Testis (tissue), 5 donors: ENCODE measurements around the gene ATL1. TPM values are rescaled to one million over a fixed set of nuclear protein-coding genes. Genes with fewer than 3 reads are reported as not detected.

Experiments used
- DNase-seq: peaks from one replicate; pipeline ENCODE4 v3.0.0-alpha.2; 2019
- H3K27ac ChIP-seq, 2 donors: fragments of 200-600 bp; sonication (generic); one replicate each; pipeline ENCODE4 v1.5.1; 2019
- H3K27me3 ChIP-seq: fragments of 200-600 bp; sonication (generic); one replicate; pipeline ENCODE4 v1.5.1; 2019
- H3K36me3 ChIP-seq: fragments of 200-600 bp; sonication (generic); one replicate; pipeline ENCODE4 v1.5.1; 2017; ENCODE audit warnings: low read depth; ENCODE audit errors: missing control alignments
- H3K4me1 ChIP-seq: fragments of 200-600 bp; sonication (generic); one replicate; pipeline ENCODE4 v1.5.1; 2019
- H3K4me3 ChIP-seq, 2 donors: fragments of 200-600 bp; sonication (generic); one replicate each; pipeline ENCODE4 v1.5.1; 2017 to 2019
- H3K9me3 ChIP-seq: fragments of 200-600 bp; sonication (generic); one replicate; pipeline ENCODE4 v1.5.1; 2017
- POLR2A ChIP-seq: fragments of 450-650 bp; IDR thresholded peaks from one replicate; pipeline ENCODE4 v1.6.1; 2017; ENCODE audit warnings: antibody characterized with exemption, mild to moderate bottlenecking, moderate library complexity
- WGBS, 2 donors: methylation state at CpG; one replicate each; pipeline ENCODE4 v1.1.5; 2018; 5-methylcytosine and 5-hydroxymethylcytosine counted together
- intact Hi-C: fragments of 100-400 bp; cut with DNase I; formaldehyde crosslinking; loops from one replicate; pipeline ENCODE4 v1.15.1; 2023; ENCODE audit warnings: low total_unique reads
- long read RNA-seq, 2 donors: transcript quantifications; one replicate each; lab custom pipeline, GENCODE V29; 2026
- polyA plus RNA-seq: library from polyadenylated mRNA; stranded (reverse); fragments of 350-450 nt; fragmentation: Illumina TruSeq; extraction: RNeasy Lipid Tissue Mini Kit (QIAGEN cat#74804); gene quantifications from one replicate; pipeline ENCODE4 v1.2.3, GENCODE V29; 2014; ENCODE audit warnings: low read depth, low replicate concordance; ENCODE audit not compliant: insufficient read depth
- total RNA-seq, 2 donors: library from RNA; depleted of rRNA; stranded (reverse); fragments of >200 nt; gene quantifications; one replicate each; pipeline ENCODE4 v1.2.3, GENCODE V29; 2016
- TF ChIP-seq, protein P1 (sequence below), 3 experiments: fragments of 450-650 bp in 2 of 3; fragments of 200-600 bp in 1 of 3; sonication (generic) in 1 of 3; IDR thresholded peaks; one replicate each; pipeline ENCODE4 v1.5.1; 2016 to 2019; ENCODE audit warnings: antibody characterized with exemption in 3 of 3, mild to moderate bottlenecking in 2 of 3, moderate library complexity in 1 of 3

Gene ATL1
- total RNA-seq (10 to 100 TPM in 1 of 2 donors, 1 to 10 TPM in 1; 10.0 to 14.4 TPM), polyA plus RNA-seq (25.1 TPM)
- long read RNA-seq, donor 1, result 0 reads
- long read RNA-seq, donor 2, result 0 reads

DNA sequence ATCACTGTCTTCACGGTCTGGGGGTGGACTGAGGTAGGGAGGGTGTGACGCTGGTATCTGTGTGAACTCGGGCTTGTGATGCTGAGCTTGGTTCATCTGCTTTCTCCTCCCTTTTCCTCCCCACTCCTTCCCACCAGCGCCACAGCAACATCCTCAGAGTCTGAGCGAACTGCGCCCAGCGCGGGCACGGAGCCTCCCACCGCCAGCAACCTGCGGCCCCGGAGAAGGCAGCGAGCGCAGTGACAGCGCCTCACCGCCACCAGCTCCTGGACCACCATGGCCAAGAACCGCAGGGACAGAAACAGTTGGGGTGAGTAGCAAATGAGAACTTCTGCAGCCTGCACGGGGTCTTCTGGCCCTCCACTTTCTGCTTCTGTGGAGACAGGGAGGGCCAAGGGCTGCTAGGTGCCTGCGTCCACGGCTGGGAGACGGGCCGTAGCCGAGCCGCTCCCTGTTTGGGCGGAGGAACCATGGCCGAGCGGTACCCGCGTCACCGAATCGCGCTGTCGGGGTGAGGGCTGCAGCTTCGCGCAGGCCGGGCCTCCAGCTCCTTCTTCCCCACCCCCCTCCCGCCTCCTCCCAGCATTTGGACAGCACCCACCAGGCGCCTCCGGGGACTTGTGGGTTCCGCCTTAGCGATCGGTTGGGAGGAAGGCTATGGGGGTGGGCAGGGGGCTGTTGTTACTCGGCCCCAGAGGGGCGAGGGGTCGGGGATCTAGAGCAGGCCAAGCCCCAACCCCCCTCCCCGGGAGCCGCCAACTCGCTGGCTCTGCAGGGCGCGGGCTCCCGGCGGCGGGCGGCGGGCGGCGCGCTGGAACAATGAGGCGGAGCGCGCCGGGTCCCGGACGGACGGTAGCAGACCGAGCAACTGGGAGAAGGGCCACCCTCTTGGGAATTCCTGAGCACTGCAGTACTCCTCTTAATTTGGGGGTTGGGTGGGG lies at the start of gene ATL1:
Gene ATL1, plus strand, starts transcription at position 156 of the 941 bp plus-strand sequence. Its CDS starts 121 bp downstream, at position 277.
- intact Hi-C loops, result no loop called here
- no peaks in the 10 kb centered on the region for H3K27me3 ChIP-seq
- no peaks in the 10 kb centered on the region for H3K9me3 ChIP-seq
- H3K27ac ChIP-seq, result peak within 1 kb of the TSS; percentile 72 to 92
- peaks cover 4% of the 10 kb centered on the region for H3K4me1 ChIP-seq
- TF ChIP-seq, protein P1, sequence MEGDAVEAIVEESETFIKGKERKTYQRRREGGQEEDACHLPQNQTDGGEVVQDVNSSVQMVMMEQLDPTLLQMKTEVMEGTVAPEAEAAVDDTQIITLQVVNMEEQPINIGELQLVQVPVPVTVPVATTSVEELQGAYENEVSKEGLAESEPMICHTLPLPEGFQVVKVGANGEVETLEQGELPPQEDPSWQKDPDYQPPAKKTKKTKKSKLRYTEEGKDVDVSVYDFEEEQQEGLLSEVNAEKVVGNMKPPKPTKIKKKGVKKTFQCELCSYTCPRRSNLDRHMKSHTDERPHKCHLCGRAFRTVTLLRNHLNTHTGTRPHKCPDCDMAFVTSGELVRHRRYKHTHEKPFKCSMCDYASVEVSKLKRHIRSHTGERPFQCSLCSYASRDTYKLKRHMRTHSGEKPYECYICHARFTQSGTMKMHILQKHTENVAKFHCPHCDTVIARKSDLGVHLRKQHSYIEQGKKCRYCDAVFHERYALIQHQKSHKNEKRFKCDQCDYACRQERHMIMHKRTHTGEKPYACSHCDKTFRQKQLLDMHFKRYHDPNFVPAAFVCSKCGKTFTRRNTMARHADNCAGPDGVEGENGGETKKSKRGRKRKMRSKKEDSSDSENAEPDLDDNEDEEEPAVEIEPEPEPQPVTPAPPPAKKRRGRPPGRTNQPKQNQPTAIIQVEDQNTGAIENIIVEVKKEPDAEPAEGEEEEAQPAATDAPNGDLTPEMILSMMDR (IDR thresholded peaks at IDR 0.05), result no peak
- TF ChIP-seq POLR2A, result no peak
- peak within 1 kb of the TSS; percentile 67 to 73 for H3K4me3 ChIP-seq
- peak; percentile 63 for DNase-seq
- H3K36me3 ChIP-seq, result no peaks in the 10 kb centered on the region
- 0 to 1% methylated on average over 17 to 57 of the region's 66 CpGs for WGBS, 2 donors

DNA sequence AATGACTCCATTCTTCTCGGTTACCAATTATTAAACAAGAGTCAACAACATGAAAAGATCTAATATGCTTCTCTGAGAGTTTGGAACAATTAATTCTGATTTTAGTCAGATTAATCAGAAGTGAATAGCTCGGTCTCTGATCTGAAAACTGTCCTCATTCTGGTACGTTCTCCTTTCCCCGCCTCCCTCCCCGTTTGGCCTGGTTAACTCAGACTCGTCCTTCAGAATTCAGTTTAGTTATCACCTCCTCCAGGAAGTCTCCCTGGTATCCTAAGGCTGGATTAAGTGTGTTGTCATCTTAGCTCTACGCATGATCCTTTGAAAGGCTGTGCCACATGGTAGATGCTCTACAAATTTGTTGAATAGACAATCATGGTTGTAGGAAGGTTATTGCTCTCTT lies 49.8 kb upstream of the ATL1 start:
- Histone ChIP-seq H3K27me3 (no peaks in the 10 kb centered on the region), H3K27ac (no peak overlapping the region), H3K9me3 (no peaks in the 10 kb centered on the region), H3K4me1 (no peaks in the 10 kb centered on the region), H3K4me3 (no peak overlapping the region), H3K36me3 (no peaks in the 10 kb centered on the region)
- 89 to 95% methylated on average over 7 of the region's 7 CpGs for WGBS, 2 donors
- TF ChIP-seq, protein P1 (IDR thresholded peaks at IDR 0.05), result no peak
- TF ChIP-seq POLR2A, result no peak
- intact Hi-C loops, result no loop called here
- DNase-seq, result no peak

DNA sequence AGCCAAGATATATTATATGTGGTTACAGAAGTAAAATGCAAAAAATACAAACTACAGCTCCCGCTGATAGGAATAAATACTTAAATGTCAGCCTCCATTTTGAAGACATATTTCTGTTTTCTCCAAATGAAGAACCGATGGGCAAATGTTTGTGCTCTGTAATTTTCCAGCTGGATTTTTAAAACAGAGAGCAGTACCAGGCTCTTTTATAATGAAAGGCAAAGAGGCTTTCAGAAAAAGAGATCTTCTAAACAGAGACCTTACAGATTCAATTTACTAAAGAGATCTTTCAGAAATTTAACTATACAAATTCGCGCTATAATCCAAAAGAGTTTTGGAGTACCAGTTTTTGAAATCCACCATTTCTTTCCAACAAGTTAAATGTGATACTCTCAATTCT lies 47.5 kb upstream of the ATL1 start:
- 95 to 96% methylated on average over 4 of the region's 4 CpGs for WGBS, 2 donors
- H3K36me3 ChIP-seq, result no peaks in the 10 kb centered on the region
- intact Hi-C loops, result no loop called here
- H3K27ac ChIP-seq, result no peak overlapping the region
- no peaks in the 10 kb centered on the region for H3K9me3 ChIP-seq
- no peaks in the 10 kb centered on the region for H3K27me3 ChIP-seq
- no peaks in the 10 kb centered on the region for H3K4me1 ChIP-seq
- no peak for TF ChIP-seq POLR2A
- TF ChIP-seq, protein P1 (IDR thresholded peaks at IDR 0.05), result no peak
- H3K4me3 ChIP-seq, result no peak overlapping the region
- DNase-seq, result no peak

DNA sequence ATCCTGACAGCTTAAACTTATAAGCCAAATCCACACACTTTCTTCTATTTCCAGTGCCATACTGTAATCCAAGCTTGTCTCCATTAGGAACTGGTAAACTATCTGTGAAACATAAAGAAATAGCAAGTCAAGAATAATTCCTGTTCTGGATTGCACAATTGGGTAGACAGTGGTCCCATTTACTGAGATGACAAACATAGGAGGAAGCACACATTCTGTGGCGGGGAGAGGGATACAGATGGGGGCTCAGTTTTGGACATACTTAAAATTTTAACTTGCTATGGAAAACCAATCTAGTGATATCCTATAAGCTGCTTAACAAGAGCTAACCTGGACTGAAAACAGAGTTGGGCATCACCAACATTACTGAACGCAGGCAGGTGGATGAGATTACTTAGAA lies 43.9 kb upstream of the ATL1 start:
- no peak for DNase-seq
- no peak overlapping the region for H3K4me3 ChIP-seq
- no peak for TF ChIP-seq POLR2A
- TF ChIP-seq, protein P1 (IDR thresholded peaks at IDR 0.05), result no peak
- intact Hi-C loops, result no loop called here
- no peaks in the 10 kb centered on the region for H3K27me3 ChIP-seq
- no peaks in the 10 kb centered on the region for H3K4me1 ChIP-seq
- WGBS, 2 donors, result 95 to 98% methylated on average over 2 of the region's 2 CpGs
- no peaks in the 10 kb centered on the region for H3K36me3 ChIP-seq
- no peaks in the 10 kb centered on the region for H3K9me3 ChIP-seq
- no peak overlapping the region for H3K27ac ChIP-seq
